Immature natural killer cell (primary cell): ENCODE measurements around the gene FCRL5. TPM values are rescaled to one million over a fixed set of nuclear protein-coding genes. Genes with fewer than 3 reads are reported as not detected.
"Not testable (repeated sequence)": the region's sequence is repeated elsewhere in the genome, so short reads cannot be mapped to it uniquely, and the experiment has no call there.

Experiments used
- DNase-seq, 3 donors: peaks; one replicate each; pipeline ENCODE4 v3.0.0; 2022; ENCODE audit warnings: mixed read lengths in 1 of 3
- H3K27ac Mint-ChIP-seq, 6 donors: one replicate each; pipeline ENCODE4 v1.8.0; 2020; ENCODE audit warnings: mixed read lengths in 6 of 6, mild to moderate bottlenecking in 5 of 6, inconsistent platforms in 4 of 6, moderate library complexity in 3 of 6
- H3K27me3 Mint-ChIP-seq, 3 donors: one replicate each; pipeline ENCODE4 v1.8.0; 2020 to 2021; ENCODE audit warnings: low read depth in 3 of 3, mild to moderate bottlenecking in 3 of 3, mixed read lengths in 3 of 3, moderate library complexity in 3 of 3, inconsistent platforms in 1 of 3
- H3K36me3 Mint-ChIP-seq, 3 donors: one replicate each; pipeline ENCODE4 v1.8.0; 2020; ENCODE audit warnings: mixed read lengths in 3 of 3, inconsistent platforms in 2 of 3, mild to moderate bottlenecking in 2 of 3
- H3K4me1 Mint-ChIP-seq, 2 donors: one replicate each; pipeline ENCODE4 v1.8.0; 2020; ENCODE audit warnings: inconsistent platforms in 2 of 2, mild to moderate bottlenecking in 2 of 2, mixed read lengths in 2 of 2, moderate library complexity in 1 of 2
- H3K4me3 Mint-ChIP-seq, 5 donors: one replicate each; pipeline ENCODE4 v1.8.0; 2020; ENCODE audit warnings: mild to moderate bottlenecking in 5 of 5, mixed read lengths in 5 of 5, inconsistent platforms in 3 of 5, moderate library complexity in 3 of 5
- H3K9me3 Mint-ChIP-seq, 6 donors: one replicate each; pipeline ENCODE4 v1.8.0; 2020; ENCODE audit warnings: mild to moderate bottlenecking in 6 of 6, mixed read lengths in 6 of 6, inconsistent platforms in 4 of 6, moderate library complexity in 3 of 6
- polyA plus RNA-seq, 3 donors: library from polyadenylated mRNA; unstranded; fragments of 300-500 nt; fragmentation: Illumina TruSeq; gene quantifications; one replicate each; pipeline ENCODE4 v1.2.3, GENCODE V29; 2021

The FCRL5 gene
- polyA plus RNA-seq, 3 donors from 2014 or later = 0.10 TPM; not detected in 2

- Mint-ChIP-seq H3K36me3 (no peaks in the 10 kb centered on the region), H3K27ac (no peak overlapping the region), H3K9me3 (peaks cover 0 to 2% (median 0%) of the 10 kb centered on the region in 6 donors), H3K27me3 (peaks cover 3 to 19% (median 4%) of the 10 kb centered on the region in 3 donors), H3K4me1 (peaks cover 28 to 43% of the 10 kb centered on the region in 2 donors), H3K4me3 (no peak overlapping the region)
- peak; percentile 58 to 66 (median 58) for DNase-seq
These were observed 61.7 kb downstream of the FCRL5 start for GRCh38 chr1:157490467-157491165.

GRCh38 chr1:157488156-157488555 is 64.2 kb downstream of the FCRL5 start:
- H3K36me3 Mint-ChIP-seq = no peaks in the 10 kb centered on the region
- peaks cover 0 to 2% (median 0%) of the 10 kb centered on the region in 6 donors for H3K9me3 Mint-ChIP-seq
- no peak overlapping the region for H3K27ac Mint-ChIP-seq
- peaks cover 3 to 16% (median 3%) of the 10 kb centered on the region in 3 donors for H3K27me3 Mint-ChIP-seq
- DNase-seq = no peak
- H3K4me1 Mint-ChIP-seq = peaks cover 29 to 44% of the 10 kb centered on the region in 2 donors
- no peak overlapping the region for H3K4me3 Mint-ChIP-seq

- peaks cover 29 to 44% of the 10 kb centered on the region in 2 donors for H3K4me1 Mint-ChIP-seq
- no peaks in the 10 kb centered on the region for H3K36me3 Mint-ChIP-seq
- H3K27ac Mint-ChIP-seq = peak overlapping the region in 3 of 6 donors; percentile 27 to 83 (median 64)
- peaks cover 4 to 13% (median 5%) of the 10 kb centered on the region in 3 donors for H3K27me3 Mint-ChIP-seq
- H3K4me3 Mint-ChIP-seq = peak overlapping the region in 2 of 5 donors; percentile 49 to 63
- peaks cover 0 to 2% (median 0%) of the 10 kb centered on the region in 6 donors for H3K9me3 Mint-ChIP-seq
- no peak for DNase-seq
These were observed 64.8 kb downstream of the FCRL5 start for GRCh38 chr1:157487504-157487903.

GRCh38 chr1:157487096-157487495 is 65.2 kb downstream of the FCRL5 start:
- no peak for DNase-seq
- peak overlapping the region; percentile 31 to 72 (median 61) for H3K4me3 Mint-ChIP-seq
- H3K36me3 Mint-ChIP-seq = no peaks in the 10 kb centered on the region
- peak overlapping the region in 5 of 6 donors; percentile 52 to 83 (median 77) for H3K27ac Mint-ChIP-seq
- H3K4me1 Mint-ChIP-seq = peaks cover 29 to 44% of the 10 kb centered on the region in 2 donors
- H3K9me3 Mint-ChIP-seq = peaks cover 0 to 2% (median 0%) of the 10 kb centered on the region in 6 donors
- H3K27me3 Mint-ChIP-seq = peaks cover 4 to 10% (median 6%) of the 10 kb centered on the region in 3 donors

DNA sequence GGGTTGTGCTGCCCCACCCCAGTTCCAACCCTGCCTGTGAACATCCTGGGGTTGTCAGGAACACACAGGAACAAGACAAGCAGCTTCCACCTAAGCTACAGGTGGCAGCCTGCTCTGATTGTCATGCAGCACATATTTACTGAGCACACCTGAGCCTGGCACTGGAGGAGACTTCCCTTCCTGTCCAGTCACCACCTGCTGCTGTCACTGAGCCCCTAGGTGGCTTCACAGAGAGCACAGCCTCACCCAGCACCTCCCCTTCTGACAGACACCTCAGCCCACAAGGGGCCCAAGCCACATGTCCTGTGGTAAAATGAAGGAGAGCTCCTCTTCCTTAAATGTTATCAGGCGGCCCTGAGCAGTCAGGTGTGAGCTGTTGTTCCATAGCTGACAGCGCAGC is 65.9 kb downstream of the FCRL5 start:
- H3K4me3 Mint-ChIP-seq = peak overlapping the region; percentile 55 to 72 (median 67)
- H3K36me3 Mint-ChIP-seq, H3K9me3 Mint-ChIP-seq, H3K27me3 Mint-ChIP-seq: not testable (repeated sequence)
- peak; percentile 32 to 49 (median 48) for DNase-seq
- H3K4me1 Mint-ChIP-seq = peaks cover 29 to 44% of the 10 kb centered on the region in 2 donors
- H3K27ac Mint-ChIP-seq = peak overlapping the region in 4 of 6 donors; percentile 72 to 83 (median 79)

DNA sequence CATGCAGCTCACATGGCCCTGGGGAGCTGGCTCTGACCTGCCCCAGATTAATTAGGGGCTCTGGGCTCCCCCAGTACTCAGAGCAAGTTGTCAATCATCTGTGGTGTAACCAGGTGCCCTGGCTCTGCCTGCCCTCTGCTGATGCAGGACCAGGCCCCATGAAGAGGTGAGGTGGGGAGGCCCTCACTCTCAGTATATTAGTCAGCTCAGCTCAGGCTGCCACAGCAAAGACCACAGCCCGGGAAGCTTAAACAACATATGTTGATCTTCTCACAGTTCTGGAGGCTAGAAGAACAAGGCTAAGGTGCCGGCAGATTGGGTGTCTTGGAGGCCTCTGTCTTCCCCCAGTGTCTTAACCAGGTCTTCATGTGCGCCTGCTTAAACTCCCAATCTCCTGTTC is 66.5 kb downstream of the FCRL5 start:
- Mint-ChIP-seq H3K27me3 (peaks cover 4 to 5% (median 4%) of the 10 kb centered on the region in 3 donors), H3K36me3 (no peaks in the 10 kb centered on the region), H3K4me1 (peaks cover 29 to 44% of the 10 kb centered on the region in 2 donors), H3K27ac (peak overlapping the region in 3 of 6 donors; percentile 17 to 83 (median 81)), H3K4me3 (peak overlapping the region in 2 of 5 donors; percentile 13 to 72), H3K9me3 (peaks cover 0 to 2% (median 0%) of the 10 kb centered on the region in 6 donors)
- no peak for DNase-seq

- DNase-seq = no peak
- Mint-ChIP-seq H3K4me1 (peaks cover 29 to 39% of the 10 kb centered on the region in 2 donors), H3K4me3 (no peak overlapping the region), H3K9me3 (peaks cover 0 to 2% (median 0%) of the 10 kb centered on the region in 6 donors), H3K27ac (no peak overlapping the region), H3K27me3 (peaks cover 2 to 4% (median 3%) of the 10 kb centered on the region in 3 donors), H3K36me3 (no peaks in the 10 kb centered on the region)
These were observed 67.7 kb downstream of the FCRL5 start for GRCh38 chr1:157484573-157484972.

- no peak for DNase-seq
- H3K36me3 Mint-ChIP-seq = no peaks in the 10 kb centered on the region
- peaks cover 2 to 7% (median 5%) of the 10 kb centered on the region in 3 donors for H3K27me3 Mint-ChIP-seq
- H3K4me1 Mint-ChIP-seq = peaks cover 26 to 31% of the 10 kb centered on the region in 2 donors
- H3K9me3 Mint-ChIP-seq = peaks cover 0 to 4% (median under 1%) of the 10 kb centered on the region in 6 donors
- no peak overlapping the region for H3K27ac Mint-ChIP-seq
- no peak overlapping the region for H3K4me3 Mint-ChIP-seq
These were observed 68.7 kb downstream of the FCRL5 start for GRCh38 chr1:157483635-157484034.

GRCh38 chr1:157482717-157483116 is 69.6 kb downstream of the FCRL5 start:
- peaks cover 4 to 7% (median 6%) of the 10 kb centered on the region in 3 donors for H3K36me3 Mint-ChIP-seq
- no peak overlapping the region for H3K27ac Mint-ChIP-seq
- peaks cover 4 to 6% (median 5%) of the 10 kb centered on the region in 3 donors for H3K27me3 Mint-ChIP-seq
- no peak overlapping the region for H3K4me3 Mint-ChIP-seq
- H3K4me1 Mint-ChIP-seq = peaks cover 20 to 22% of the 10 kb centered on the region in 2 donors
- DNase-seq = no peak
- peaks cover 3 to 11% (median 4%) of the 10 kb centered on the region in 6 donors for H3K9me3 Mint-ChIP-seq

- Mint-ChIP-seq H3K9me3 (peaks cover 2 to 16% (median 5%) of the 10 kb centered on the region in 6 donors), H3K36me3 (peaks cover 4 to 9% (median 8%) of the 10 kb centered on the region in 3 donors), H3K4me1 (peaks cover 16% of the 10 kb centered on the region in 2 donors), H3K27ac (no peak overlapping the region), H3K27me3 (peaks cover 4 to 6% (median 5%) of the 10 kb centered on the region in 3 donors), H3K4me3 (no peak overlapping the region)
- DNase-seq = no peak
These were observed 70.1 kb downstream of the FCRL5 start for GRCh38 chr1:157482174-157482573.

GRCh38 chr1:157478030-157478429 is 74.3 kb downstream of the FCRL5 start:
- Mint-ChIP-seq H3K4me3 (no peak overlapping the region), H3K27me3 (peaks cover 8 to 11% (median 8%) of the 10 kb centered on the region in 3 donors), H3K9me3 (peaks cover 3 to 25% (median 7%) of the 10 kb centered on the region in 6 donors), H3K4me1 (no peaks in the 10 kb centered on the region), H3K36me3 (peaks cover 8 to 14% (median 12%) of the 10 kb centered on the region in 3 donors), H3K27ac (no peak overlapping the region)
- DNase-seq = no peak

- no peaks in the 10 kb centered on the region for H3K4me1 Mint-ChIP-seq
- H3K27me3 Mint-ChIP-seq = peaks cover 6 to 11% (median 7%) of the 10 kb centered on the region in 3 donors
- H3K9me3 Mint-ChIP-seq = peaks cover 3 to 25% (median 7%) of the 10 kb centered on the region in 6 donors
- H3K36me3 Mint-ChIP-seq = peaks cover 8 to 14% (median 12%) of the 10 kb centered on the region in 3 donors
- no peak overlapping the region for H3K4me3 Mint-ChIP-seq
- no peak overlapping the region for H3K27ac Mint-ChIP-seq
- DNase-seq = no peak
These were observed 74.9 kb downstream of the FCRL5 start for GRCh38 chr1:157477419-157477818.

DNA sequence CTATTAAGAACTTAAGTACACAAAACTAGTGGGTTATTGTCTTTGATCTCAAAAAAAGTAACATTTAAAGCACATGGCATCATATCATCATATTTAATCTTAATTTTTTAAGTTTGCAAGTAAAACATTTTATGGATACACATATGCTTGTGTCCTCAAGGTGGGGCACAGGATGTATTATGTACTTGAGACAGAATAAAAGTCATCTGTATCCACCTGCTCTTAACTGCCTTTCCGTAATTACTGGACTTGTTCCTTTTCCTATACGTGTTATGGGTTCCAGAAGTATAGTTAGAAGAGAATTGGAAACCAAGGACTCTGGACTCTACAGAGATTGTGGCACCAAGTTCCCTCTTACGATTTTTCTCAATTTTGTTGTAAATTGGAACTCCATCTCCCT is 79.4 kb downstream of the FCRL5 start:
- Mint-ChIP-seq H3K4me1 (no peaks in the 10 kb centered on the region), H3K27ac (no peak overlapping the region), H3K4me3 (no peak overlapping the region), H3K27me3 (peaks cover 3 to 7% (median 5%) of the 10 kb centered on the region in 3 donors), H3K36me3 (peaks cover 3 to 10% (median 8%) of the 10 kb centered on the region in 3 donors), H3K9me3 (peaks cover 0 to 20% (median 4%) of the 10 kb centered on the region in 6 donors)
- no peak for DNase-seq

GRCh38 chr1:157472056-157472701 is 80.1 kb downstream of the FCRL5 start:
- DNase-seq = no peak
- Mint-ChIP-seq H3K27ac (peak overlapping the region in 1 of 6 donors; percentile 2), H3K27me3 (peaks cover 3 to 5% (median 5%) of the 10 kb centered on the region in 3 donors), H3K4me3 (no peak overlapping the region), H3K9me3 (peaks cover 0 to 18% (median 3%) of the 10 kb centered on the region in 6 donors), H3K4me1 (no peaks in the 10 kb centered on the region), H3K36me3 (peaks cover 0 to 7% (median 5%) of the 10 kb centered on the region in 3 donors)
